ENCODE measurements around the gene PTPN1.

PTPN1 gene

GRCh38 chr20:50571466-50571865 lies 61.3 kb downstream of the PTPN1 start:
- H3K4me1 ChIP-seq (ENCODE audit: control insufficient read depth, insufficient read depth, low read length): no peaks in the 10 kb centered on the region
- no peak overlapping the region for H3K4me3 ChIP-seq (ENCODE audit: low read depth, low read length)
- peaks cover 52% of the 10 kb centered on the region for H3K36me3 ChIP-seq (ENCODE audit: control insufficient read depth, insufficient read depth, low read length)
- no peak overlapping the region for H3K9ac ChIP-seq (ENCODE audit: low read length)
- H3K27me3 ChIP-seq (ENCODE audit: control insufficient read depth, insufficient read depth, low read length): no peaks in the 10 kb centered on the region
- no peak overlapping the region for H3K27ac ChIP-seq (ENCODE audit: low read depth, low read length)
- H3K9me3 ChIP-seq (ENCODE audit: control insufficient read depth, insufficient read depth, low read depth, low read length): no peaks in the 10 kb centered on the region

- Histone ChIP-seq H3K9me3 (ENCODE audit: control insufficient read depth, insufficient read depth, low read depth, low read length) (no peaks in the 10 kb centered on the region), H3K27ac (ENCODE audit: low read depth, low read length) (no peak overlapping the region), H3K9ac (ENCODE audit: low read length) (no peak overlapping the region), H3K36me3 (ENCODE audit: control insufficient read depth, insufficient read depth, low read length) (peaks cover 56% of the 10 kb centered on the region), H3K27me3 (ENCODE audit: control insufficient read depth, insufficient read depth, low read length) (no peaks in the 10 kb centered on the region), H3K4me1 (ENCODE audit: control insufficient read depth, insufficient read depth, low read length) (no peaks in the 10 kb centered on the region), H3K4me3 (ENCODE audit: low read depth, low read length) (no peak overlapping the region)
These were observed 63.0 kb downstream of the PTPN1 start for GRCh38 chr20:50572938-50573777.

DNA sequence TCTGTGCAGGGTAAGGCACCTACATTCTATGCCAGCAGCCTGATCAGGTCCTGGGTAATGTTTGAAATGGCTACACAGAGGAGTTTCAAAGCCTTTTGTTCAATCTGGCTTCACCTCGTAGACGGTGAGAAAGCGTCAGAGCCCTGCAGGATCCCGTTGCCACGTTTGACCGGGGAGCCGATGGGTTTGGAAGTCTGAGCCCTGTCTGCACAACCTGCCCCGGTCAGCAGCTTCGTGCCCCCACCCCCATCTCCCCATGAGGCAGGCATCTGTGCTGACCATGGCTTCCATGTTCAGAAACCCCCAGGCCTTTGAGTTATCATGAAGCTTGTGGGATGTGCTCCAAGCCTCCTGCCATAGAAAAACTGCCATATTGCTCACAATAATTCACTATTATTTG lies 63.9 kb downstream of the PTPN1 start:
- H3K27ac ChIP-seq (ENCODE audit: low read depth, low read length): no peak overlapping the region
- no peak overlapping the region for H3K9ac ChIP-seq (ENCODE audit: low read length)
- no peaks in the 10 kb centered on the region for H3K27me3 ChIP-seq (ENCODE audit: control insufficient read depth, insufficient read depth, low read length)
- no peaks in the 10 kb centered on the region for H3K9me3 ChIP-seq (ENCODE audit: control insufficient read depth, insufficient read depth, low read depth, low read length)
- H3K36me3 ChIP-seq (ENCODE audit: control insufficient read depth, insufficient read depth, low read length): peaks cover 57% of the 10 kb centered on the region
- no peaks in the 10 kb centered on the region for H3K4me1 ChIP-seq (ENCODE audit: control insufficient read depth, insufficient read depth, low read length)
- H3K4me3 ChIP-seq (ENCODE audit: low read depth, low read length): no peak overlapping the region

GRCh38 chr20:50574586-50574985 lies 64.4 kb downstream of the PTPN1 start:
- H3K4me3 ChIP-seq (ENCODE audit: low read depth, low read length): no peak overlapping the region
- no peak overlapping the region for H3K27ac ChIP-seq (ENCODE audit: low read depth, low read length)
- H3K9ac ChIP-seq (ENCODE audit: low read length): no peak overlapping the region
- peaks cover 57% of the 10 kb centered on the region for H3K36me3 ChIP-seq (ENCODE audit: control insufficient read depth, insufficient read depth, low read length)
- no peaks in the 10 kb centered on the region for H3K27me3 ChIP-seq (ENCODE audit: control insufficient read depth, insufficient read depth, low read length)
- H3K4me1 ChIP-seq (ENCODE audit: control insufficient read depth, insufficient read depth, low read length): no peaks in the 10 kb centered on the region
- H3K9me3 ChIP-seq (ENCODE audit: control insufficient read depth, insufficient read depth, low read depth, low read length): no peaks in the 10 kb centered on the region

- H3K4me1 ChIP-seq (ENCODE audit: control insufficient read depth, insufficient read depth, low read length): no peaks in the 10 kb centered on the region
- no peak overlapping the region for H3K9ac ChIP-seq (ENCODE audit: low read length)
- no peaks in the 10 kb centered on the region for H3K9me3 ChIP-seq (ENCODE audit: control insufficient read depth, insufficient read depth, low read depth, low read length)
- H3K27ac ChIP-seq (ENCODE audit: low read depth, low read length): no peak overlapping the region
- no peaks in the 10 kb centered on the region for H3K27me3 ChIP-seq (ENCODE audit: control insufficient read depth, insufficient read depth, low read length)
- no peak overlapping the region for H3K4me3 ChIP-seq (ENCODE audit: low read depth, low read length)
- peaks cover 70% of the 10 kb centered on the region for H3K36me3 ChIP-seq (ENCODE audit: control insufficient read depth, insufficient read depth, low read length)
These were observed 65.9 kb downstream of the PTPN1 start for GRCh38 chr20:50575865-50576720.

- Histone ChIP-seq H3K36me3 (ENCODE audit: control insufficient read depth, insufficient read depth, low read length) (peaks cover 76% of the 10 kb centered on the region), H3K27ac (ENCODE audit: low read depth, low read length) (no peak overlapping the region), H3K4me1 (ENCODE audit: control insufficient read depth, insufficient read depth, low read length) (no peaks in the 10 kb centered on the region), H3K9ac (ENCODE audit: low read length) (no peak overlapping the region), H3K27me3 (ENCODE audit: control insufficient read depth, insufficient read depth, low read length) (no peaks in the 10 kb centered on the region), H3K4me3 (ENCODE audit: low read depth, low read length) (no peak overlapping the region), H3K9me3 (ENCODE audit: control insufficient read depth, insufficient read depth, low read depth, low read length) (no peaks in the 10 kb centered on the region)
These were observed 67.2 kb downstream of the PTPN1 start for GRCh38 chr20:50577175-50578018.

- no peak overlapping the region for H3K4me3 ChIP-seq (ENCODE audit: low read depth, low read length)
- H3K4me1 ChIP-seq (ENCODE audit: control insufficient read depth, insufficient read depth, low read length): no peaks in the 10 kb centered on the region
- no peaks in the 10 kb centered on the region for H3K9me3 ChIP-seq (ENCODE audit: control insufficient read depth, insufficient read depth, low read depth, low read length)
- no peaks in the 10 kb centered on the region for H3K27me3 ChIP-seq (ENCODE audit: control insufficient read depth, insufficient read depth, low read length)
- peaks cover 84% of the 10 kb centered on the region for H3K36me3 ChIP-seq (ENCODE audit: control insufficient read depth, insufficient read depth, low read length)
- H3K9ac ChIP-seq (ENCODE audit: low read length): no peak overlapping the region
- no peak overlapping the region for H3K27ac ChIP-seq (ENCODE audit: low read depth, low read length)
These were observed 68.0 kb downstream of the PTPN1 start for GRCh38 chr20:50578061-50578777.

DNA sequence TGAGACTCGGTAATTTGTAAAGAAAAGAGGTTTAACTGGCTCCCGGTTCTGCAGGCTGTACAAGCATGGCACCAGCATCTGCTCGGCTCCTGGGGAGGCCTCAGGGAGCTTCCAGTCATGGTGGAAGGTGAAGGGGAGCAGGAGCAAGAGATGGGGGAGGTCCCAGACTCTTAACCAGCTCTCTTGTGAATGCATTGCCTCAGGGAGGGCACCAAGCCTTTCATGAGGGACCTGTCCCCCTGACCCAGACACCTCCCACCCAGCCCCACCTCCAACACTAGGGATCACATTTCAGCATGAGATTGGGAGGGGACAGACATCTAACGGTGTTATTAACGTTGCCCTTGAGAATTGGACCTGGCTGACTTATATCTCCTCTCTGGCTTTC lies 68.6 kb downstream of the PTPN1 start:
- Histone ChIP-seq H3K9ac (ENCODE audit: low read length) (no peak overlapping the region), H3K4me1 (ENCODE audit: control insufficient read depth, insufficient read depth, low read length) (no peaks in the 10 kb centered on the region), H3K36me3 (ENCODE audit: control insufficient read depth, insufficient read depth, low read length) (peaks cover 86% of the 10 kb centered on the region), H3K9me3 (ENCODE audit: control insufficient read depth, insufficient read depth, low read depth, low read length) (no peaks in the 10 kb centered on the region), H3K4me3 (ENCODE audit: low read depth, low read length) (no peak overlapping the region), H3K27me3 (ENCODE audit: control insufficient read depth, insufficient read depth, low read length) (no peaks in the 10 kb centered on the region), H3K27ac (ENCODE audit: low read depth, low read length) (no peak overlapping the region)

DNA sequence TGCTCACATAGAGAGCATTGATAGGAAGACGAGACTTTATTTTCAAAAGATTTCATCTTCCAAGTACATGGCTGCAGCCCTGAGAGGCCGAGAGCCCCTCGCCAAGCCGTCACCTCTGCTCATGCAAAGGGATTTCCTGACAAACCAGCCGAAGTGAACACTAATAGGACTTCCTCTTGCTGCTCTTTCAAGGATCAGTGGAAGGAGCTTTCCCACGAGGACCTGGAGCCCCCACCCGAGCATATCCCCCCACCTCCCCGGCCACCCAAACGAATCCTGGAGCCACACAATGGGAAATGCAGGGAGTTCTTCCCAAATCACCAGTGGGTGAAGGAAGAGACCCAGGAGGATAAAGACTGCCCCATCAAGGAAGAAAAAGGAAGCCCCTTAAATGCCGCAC lies 69.3 kb downstream of the PTPN1 start:
- H3K9me3 ChIP-seq (ENCODE audit: control insufficient read depth, insufficient read depth, low read depth, low read length): no peaks in the 10 kb centered on the region
- no peaks in the 10 kb centered on the region for H3K4me1 ChIP-seq (ENCODE audit: control insufficient read depth, insufficient read depth, low read length)
- H3K27ac ChIP-seq (ENCODE audit: low read depth, low read length): no peak overlapping the region
- no peak overlapping the region for H3K9ac ChIP-seq (ENCODE audit: low read length)
- H3K27me3 ChIP-seq (ENCODE audit: control insufficient read depth, insufficient read depth, low read length): no peaks in the 10 kb centered on the region
- peaks cover 85% of the 10 kb centered on the region for H3K36me3 ChIP-seq (ENCODE audit: control insufficient read depth, insufficient read depth, low read length)
- H3K4me3 ChIP-seq (ENCODE audit: low read depth, low read length): no peak overlapping the region

DNA sequence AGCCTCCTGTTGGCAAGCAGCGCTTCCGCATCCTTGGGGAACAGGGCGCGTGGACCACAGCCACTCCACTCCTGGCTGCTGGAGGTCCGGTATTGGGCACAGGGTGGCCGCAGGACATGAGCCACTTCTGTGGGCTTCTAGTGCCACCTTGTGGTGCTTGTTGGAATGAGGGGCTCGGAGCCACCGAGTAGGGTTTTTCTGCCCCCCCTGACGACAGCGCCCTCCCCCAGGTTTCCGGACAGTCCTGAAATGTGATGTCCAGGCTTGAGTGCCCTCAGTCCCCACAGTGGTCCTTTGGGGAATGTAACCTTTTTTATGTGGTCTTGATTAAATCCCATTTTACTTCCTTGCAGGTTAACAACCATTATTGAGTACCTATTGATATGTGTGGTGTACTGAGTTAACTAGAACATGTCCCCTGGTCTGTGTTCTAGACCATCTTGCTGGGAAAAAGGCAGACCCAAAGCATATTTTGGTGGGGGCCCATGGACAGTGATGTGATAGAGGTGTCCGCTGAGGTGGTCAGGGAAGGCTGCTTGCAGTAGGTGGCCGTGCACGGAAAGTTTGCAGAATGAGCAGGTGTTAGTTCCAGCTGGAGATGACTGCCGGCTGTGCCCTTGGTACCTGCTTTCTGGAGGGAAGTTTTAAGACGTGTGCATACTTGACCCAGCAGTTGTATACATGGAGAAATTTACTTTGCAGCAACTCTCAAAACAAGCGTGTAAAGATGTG lies 70.0 kb downstream of the PTPN1 start:
- Histone ChIP-seq H3K27ac (ENCODE audit: low read depth, low read length) (no peak overlapping the region), H3K9ac (ENCODE audit: low read length) (no peak overlapping the region), H3K4me1 (ENCODE audit: control insufficient read depth, insufficient read depth, low read length) (no peaks in the 10 kb centered on the region), H3K36me3 (ENCODE audit: control insufficient read depth, insufficient read depth, low read length) (peaks cover 84% of the 10 kb centered on the region), H3K9me3 (ENCODE audit: control insufficient read depth, insufficient read depth, low read depth, low read length) (no peaks in the 10 kb centered on the region), H3K27me3 (ENCODE audit: control insufficient read depth, insufficient read depth, low read length) (no peaks in the 10 kb centered on the region), H3K4me3 (ENCODE audit: low read depth, low read length) (no peak overlapping the region)

Data from HUES6 (cell line).